RWPE1 (cell line): ENCODE results near the gene MAGI3.

Experiments used
- CTCF ChIA-PET: fragments of 350-600 bp; sonication (Branson Sonifier 250); formaldehyde crosslinking; extraction: SDS; loops from one replicate; lab custom pipeline; 2021; lab: Yijun Ruan, JAX
- POLR2A ChIA-PET: fragments of 400-600 bp; formaldehyde crosslinking; extraction: SDS; loops from one replicate; lab custom pipeline; 2020; ENCODE audit warnings: antibody characterized with exemption; ENCODE audit not compliant: low non-redundant PET; lab: Yijun Ruan, JAX
- DNase-seq: peaks from one replicate; pipeline ENCODE4 v3.0.0; 2012; ENCODE audit warnings: low spot score
- H3K27ac ChIP-seq: fragments of 450-650 bp; 2 replicates; pipeline ENCODE4 v1.5.1; 2017
- CTCF ChIP-seq: fragments of 450-650 bp; conservative IDR thresholded peaks from 2 replicates; pipeline ENCODE4 v1.5.1; 2017; ENCODE audit warnings: low read depth, mild to moderate bottlenecking

The MAGI3 gene

GRCh38 chr1:113677250-113678158 is 287.2 kb downstream of the MAGI3 start:
- DNase-seq, result peak; percentile 56
- peak; percentile 61 for TF ChIP-seq CTCF
- ChIA-PET POLR2A (no interaction called here), CTCF (interaction anchor here (0.6 to 1.7 kb wide), 7 partner anchors 435 to 869 kb away, joined by 3 to 4 read pairs (median 3); partner anchors contain the start of gene LRIG2)
- H3K27ac ChIP-seq, result no peak overlapping the region

- ChIA-PET POLR2A (no interaction called here), CTCF (interaction anchor here (0.6 to 1.3 kb wide), 4 partner anchors 484 to 605 kb away, joined by 3 to 4 read pairs (median 4); partner anchors contain the start of gene LRIG2)
- DNase-seq, result no peak
- no peak overlapping the region for H3K27ac ChIP-seq
- peak; percentile 14; the same call in 1 of the 2 replicates for TF ChIP-seq CTCF
Observed at GRCh38 chr1:113678159-113678469, 287.8 kb downstream of the MAGI3 start.

GRCh38 chr1:113681596-113682337 is 291.5 kb downstream of the MAGI3 start:
- DNase-seq, result no peak
- CTCF ChIA-PET, result interaction anchor here (1.2 kb wide), 1 partner anchor 609 kb away, joined by 5 read pairs; the partner anchor contains the start of gene LRIG2
- POLR2A ChIA-PET, result no interaction called here
- TF ChIP-seq CTCF, result no peak
- no peak overlapping the region for H3K27ac ChIP-seq

GRCh38 chr1:113683384-113684152 is 293.3 kb downstream of the MAGI3 start:
- H3K27ac ChIP-seq, result no peak overlapping the region
- no peak for TF ChIP-seq CTCF
- no peak for DNase-seq
- CTCF ChIA-PET, result no interaction called here
- POLR2A ChIA-PET, result no interaction called here

GRCh38 chr1:113684153-113684541 is 293.8 kb downstream of the MAGI3 start:
- no peak for TF ChIP-seq CTCF
- CTCF ChIA-PET, result no interaction called here
- no peak for DNase-seq
- H3K27ac ChIP-seq, result no peak overlapping the region
- POLR2A ChIA-PET, result no interaction called here
